K562 (cell line): ENCODE results near the gene CTNS. TPM values are rescaled to one million over a fixed set of nuclear protein-coding genes. Genes with fewer than 3 reads are reported as not detected.

Source experiments
- ATAC-seq: fragments of 200-7000 bp; cut with Tn5 transposase; 3 replicates; pipeline ENCODE4 v1.9.1; 2020; ENCODE audit warnings: moderate library complexity
- BruUV-seq: library from RNA; stranded (reverse); fragments of 400-500 nt; replicated peaks from 2 replicates; lab custom pipeline; 2021; lab: Mats Ljungman, UMichigan
- CTCF ChIA-PET: fragments of 300-600 bp; formaldehyde crosslinking; extraction: SDS; loops from one replicate; lab custom pipeline; 2021; ENCODE audit warnings: low intra/inter-chr PET ratio; lab: Yijun Ruan, JAX
- POLR2A ChIA-PET: fragments of 300-600, 350-650 bp; sonication (Branson Sonifier 250); formaldehyde crosslinking; extraction: SDS; loops from one replicate; lab custom pipeline; 2021; ENCODE audit warnings: antibody characterized with exemption, inconsistent platforms; lab: Yijun Ruan, JAX
- DNase-seq, 4 experiments: peaks; one replicate each; pipeline versions ENCODE4 v3.0.0 to v3.0.0-alpha.2; 2011 to 2018; ENCODE audit warnings: low spot score in 3 of 4, mixed read lengths in 3 of 4; ENCODE audit errors: extremely low read depth in 1 of 4
- FAIRE-seq: peaks from 2 replicates; lab custom pipeline; 2011; peaks lifted over from hg19 to GRCh38; lab: Jason Lieb, UNC
- H2AFZ ChIP-seq: 2 replicates; pipeline ENCODE4 v1.6.0; 2011; ENCODE audit warnings: low read depth, low read length, control low read depth, inconsistent platforms
- H3K27ac ChIP-seq: fragments of 200-600 bp; 3 replicates; pipeline ENCODE4 v1.8.0; 2011; ENCODE audit warnings: low read depth, mild to moderate bottlenecking, control low read depth, inconsistent platforms, low read length, moderate library complexity, mixed read lengths; ENCODE audit errors: extremely low read depth
- H3K27me3 ChIP-seq, 2 experiments: fragments of 300-600 bp in 1 of 2; 2 replicates in 1 of 2; 3 replicates in 1 of 2; pipeline versions ENCODE4 v1.6.0 to v1.8.0; 2011; ENCODE audit warnings: inconsistent platforms in 2 of 2, low read length in 2 of 2, mild to moderate bottlenecking in 1 of 2, mixed read lengths in 1 of 2, moderate library complexity in 1 of 2; ENCODE audit not compliant: control insufficient read depth in 2 of 2, insufficient read depth in 2 of 2
- H3K36me3 ChIP-seq: fragments of 300-600 bp; 3 replicates; pipeline ENCODE4 v1.8.0; 2011; ENCODE audit warnings: mild to moderate bottlenecking, low read length, inconsistent platforms; ENCODE audit not compliant: control insufficient read depth, insufficient read depth
- H3K4me1 ChIP-seq, 2 experiments: fragments of 200-600 bp in 1 of 2; replicated peaks in 1 of 2; 2 replicates in 1 of 2; 3 replicates in 1 of 2; pipeline versions ENCODE4 v1.5.1 to v1.8.0; 2011; ENCODE audit warnings: inconsistent platforms in 2 of 2, low read length in 2 of 2, mild to moderate bottlenecking in 1 of 2, mixed read lengths in 1 of 2, moderate library complexity in 1 of 2; ENCODE audit not compliant: control insufficient read depth in 2 of 2, insufficient read depth in 2 of 2
- H3K4me2 ChIP-seq: 2 replicates; pipeline ENCODE4 v1.6.1; 2011; ENCODE audit warnings: low read length, control low read depth, inconsistent platforms, mixed read lengths; ENCODE audit not compliant: insufficient read depth
- H3K4me3 ChIP-seq: fragments of 200-600 bp; sonication (generic), shearing (Covaris generic); 2 replicates; pipeline ENCODE4 v1.5.1; 2016; ENCODE audit warnings: control low read depth, inconsistent platforms
- H3K79me2 ChIP-seq: fragments of 200-600 bp; 3 replicates; pipeline ENCODE4 v1.8.0; 2011; ENCODE audit warnings: low read length, inconsistent platforms; ENCODE audit not compliant: control insufficient read depth, insufficient read depth
- H3K9ac ChIP-seq, 2 experiments: 2 replicates each; pipeline versions ENCODE4 v1.6.0 to v1.6.1; 2011; ENCODE audit warnings: low read depth in 2 of 2, low read length in 2 of 2, control low read depth in 1 of 2, inconsistent platforms in 1 of 2, mild to moderate bottlenecking in 1 of 2, mixed read lengths in 1 of 2; ENCODE audit not compliant: insufficient read depth in 1 of 2
- H3K9me1 ChIP-seq: one replicate; pipeline ENCODE4 v1.6.0; 2011; ENCODE audit warnings: inconsistent platforms, mild to moderate bottlenecking, low read length, moderate library complexity; ENCODE audit not compliant: control insufficient read depth, insufficient read depth
- H3K9me3 ChIP-seq: replicated peaks from 2 replicates; pipeline ENCODE4 v1.5.1; 2011; ENCODE audit warnings: low read depth, low read length, inconsistent platforms; ENCODE audit not compliant: control insufficient read depth, insufficient read depth
- H4K20me1 ChIP-seq: replicated peaks from 2 replicates; pipeline ENCODE4 v1.6.1; 2011; ENCODE audit warnings: low read length, inconsistent platforms, mixed read lengths; ENCODE audit not compliant: control insufficient read depth, insufficient read depth
- ATF7 ChIP-seq: fragments of 450-650 bp; IDR thresholded peaks from 2 replicates; pipeline ENCODE4 v1.7.1; 2014; ENCODE audit warnings: mild to moderate bottlenecking, moderate library complexity
- BRD4 ChIP-seq: fragments of 200-600 bp; sonication (generic); IDR thresholded peaks from 2 replicates; pipeline ENCODE4 v1.6.1; 2017; ENCODE audit warnings: inconsistent platforms
- CHCHD3 ChIP-seq: fragments of 250-450 bp; sonication (Bioruptor Pico); IDR thresholded peaks from 2 replicates; pipeline ENCODE4 v2.1.2; 2022; ENCODE audit warnings: mild to moderate bottlenecking
- HDAC1 ChIP-seq, 2 experiments: fragments of 450-650 bp; IDR thresholded peaks; 2 replicates each; pipeline ENCODE4 v1.6.1; 2016 to 2017; ENCODE audit warnings: inconsistent platforms in 1 of 2, mild to moderate bottlenecking in 1 of 2, moderate library complexity in 1 of 2
- HDAC6 ChIP-seq: IDR thresholded peaks from 2 replicates; pipeline ENCODE4 v1.6.1; 2012; ENCODE audit warnings: low read depth, mild to moderate bottlenecking, control low read depth, inconsistent platforms, low read length, moderate library complexity
- HDAC8 ChIP-seq: fragments of 450-650 bp; IDR thresholded peaks from 2 replicates; pipeline ENCODE4 v1.6.1; 2016; ENCODE audit warnings: mild to moderate bottlenecking, missing genetic modification characterization, moderate library complexity, missing compliant biosample characterization
- PHF20 ChIP-seq: fragments of 450-650 bp; IDR thresholded peaks from 2 replicates; pipeline ENCODE4 v1.6.1; 2018; ENCODE audit not compliant: partially characterized antibody
- PHF21A ChIP-seq: fragments of 450-650 bp; IDR thresholded peaks from 2 replicates; pipeline ENCODE4 v1.6.1; 2017; ENCODE audit warnings: low read depth, borderline replicate concordance
- RAD51 ChIP-seq: fragments of 450-650 bp; IDR thresholded peaks from 2 replicates; pipeline ENCODE4 v1.7.1; 2016; ENCODE audit warnings: low read depth, mild to moderate bottlenecking, borderline replicate concordance
- RBBP5 ChIP-seq: fragments of 200-600 bp; sonication (generic); IDR thresholded peaks from 2 replicates; pipeline ENCODE4 v1.6.1; 2012; ENCODE audit warnings: borderline replicate concordance, mild to moderate bottlenecking, low read length, control low read depth, inconsistent platforms; ENCODE audit not compliant: insufficient read depth, poor library complexity, severe bottlenecking
- SAP30 ChIP-seq: fragments of 200-600 bp; sonication (generic); IDR thresholded peaks from 2 replicates; pipeline ENCODE4 v1.6.1; 2012; ENCODE audit warnings: borderline replicate concordance, low read depth, mild to moderate bottlenecking, moderate library complexity, low read length, control low read depth, inconsistent platforms; ENCODE audit not compliant: insufficient read depth, poor library complexity, severe bottlenecking
- SIN3A ChIP-seq, 2 experiments: fragments of 150-350 bp in 1 of 2; IDR thresholded peaks; 2 replicates each; pipeline ENCODE4 v1.6.1; 2011 to 2016; ENCODE audit warnings: borderline replicate concordance in 2 of 2, low read depth in 2 of 2, low read length in 2 of 2, mild to moderate bottlenecking in 2 of 2, moderate library complexity in 2 of 2; ENCODE audit not compliant: control insufficient read depth in 1 of 2
- SMAD2 ChIP-seq: fragments of 150-350 bp; IDR thresholded peaks from 2 replicates; pipeline ENCODE4 v1.6.1; 2014; ENCODE audit warnings: low read depth, mild to moderate bottlenecking, low read length
- SMAD4 ChIP-seq: fragments of 250-450 bp; sonication (Bioruptor Pico); conservative IDR thresholded peaks from 2 replicates; pipeline ENCODE4 v1.8.0; 2021; ENCODE audit warnings: inconsistent platforms, mild to moderate bottlenecking, moderate library complexity
- TAF7 ChIP-seq: fragments of 450-650 bp; IDR thresholded peaks from 2 replicates; pipeline ENCODE4 v1.6.1; 2016; ENCODE audit warnings: missing genetic modification characterization, missing compliant biosample characterization
- ZFX ChIP-seq: sonication (generic); formaldehyde crosslinking; IDR thresholded peaks from 2 replicates; pipeline ENCODE4 v1.8.0; 2022; ENCODE audit warnings: mild to moderate bottlenecking, missing genetic modification reagents, moderate library complexity
- ZNF263 ChIP-seq: sonication (generic); formaldehyde crosslinking; IDR thresholded peaks from 2 replicates; pipeline ENCODE4 v1.8.0; 2022; ENCODE audit warnings: mild to moderate bottlenecking, missing genetic modification reagents, borderline replicate concordance
- ZNF444 ChIP-seq: fragments of 250-450 bp; sonication (Bioruptor Pico); IDR thresholded peaks from 2 replicates; pipeline ENCODE4 v1.4.0; 2020; ENCODE audit warnings: mild to moderate bottlenecking, moderate library complexity
- WGBS: fragments of 100-300 bp; shearing (Covaris generic); methylation state at CpG from one replicate; pipeline ENCODE4 v1.1.6; 2016; ENCODE audit warnings: low coverage, mixed read lengths; ENCODE audit not compliant: insufficient coverage; ENCODE audit errors: missing lambda C conversion rate; 5-methylcytosine and 5-hydroxymethylcytosine counted together
- in situ Hi-C: fragments of 300-500 bp; cut with MboI; formaldehyde crosslinking; loops from 4 replicates; pipeline ENCODE4 v1.15.0; 2018; ENCODE audit warnings: inconsistent platforms, mixed read lengths
- intact Hi-C: fragments of 100-400 bp; cut with micrococcal nuclease; formaldehyde crosslinking; loops from 2 replicates; pipeline ENCODE4 v1.14.2; 2022
- polyA plus RNA-seq, 8 experiments: library from polyadenylated mRNA; depleted of rRNA in 4 of 8; stranded (reverse) in 5 of 8; unstranded in 3 of 8; fragments of >200 nt; fragmentation: Nextera tagmentation in 2 of 8; fragmentation: Illumina TruSeq in 1 of 8; extraction: Ambion mirVana in 2 of 8; extraction: Trizol in 1 of 8; gene quantifications; 2 replicates each; pipeline versions ENCODE4 v1.2.1 to v1.2.3, GENCODE V29; 2011 to 2014; ENCODE audit warnings: inconsistent platforms in 1 of 8, missing spikeins in 1 of 8
- total RNA-seq, 7 experiments: library from RNA; depleted of rRNA in 6 of 7; stranded (reverse); fragments of >200 nt in 6 of 7; fragmentation: Illumina TruSeq in 2 of 7; extraction: Trizol in 2 of 7; gene quantifications; 2 replicates each; pipeline versions ENCODE4 v1.2.1 to v1.2.3, GENCODE V29; 2011 to 2021; ENCODE audit warnings: low replicate concordance in 1 of 7
- TF ChIP-seq, protein P1 (sequence below): fragments of 450-650 bp; formaldehyde crosslinking; conservative IDR thresholded peaks from 2 replicates; pipeline ENCODE4 v1.4.0; 2022; ENCODE audit warnings: mild to moderate bottlenecking, missing genetic modification characterization
- TF ChIP-seq, protein P2 (sequence below), 3 experiments: fragments of 200-800 bp in 1 of 3; sonication (Bioruptor generic) in 1 of 3; sonication (generic) in 1 of 3; formaldehyde crosslinking in 1 of 3; IDR thresholded peaks; 2 replicates each; pipeline versions ENCODE4 v1.6.1 to v1.8.0; 2016 to 2022; ENCODE audit warnings: mild to moderate bottlenecking in 2 of 3, missing compliant biosample characterization in 2 of 3, missing genetic modification characterization in 2 of 3, missing genetic modification reagents in 1 of 3

CTNS gene
- total and polyA plus RNA-seq, 9 of the 15 experiments (the other 6 are each of a cell fraction or from before 2014, with no cell fraction given) = 0.66 to 8.4 (median 4.9) TPM

- 0% methylated on average over 31 of the region's 32 CpGs for WGBS
- Histone ChIP-seq H3K79me2 (peaks cover 20% of the 10 kb centered on the region), H3K27me3 (no peaks in the 10 kb centered on the region; a peak in 1 of 5 replicates), H3K4me3 (peak overlapping the region; percentile 87), H2AFZ (peak overlapping the region; percentile 84), H3K36me3 (peaks cover 7% of the 10 kb centered on the region; the same call in 2 of the 3 replicates), H3K9me1 (peaks cover 6% of the 10 kb centered on the region), H3K4me2 (peak overlapping the region; percentile 82), H4K20me1 (0 out of 2 replicates have a peak, but pooled peaks cover 16% of the 10 kb centered on the region), H3K9ac (peak overlapping the region; percentile 82 to 99), H3K9me3 (no peaks in the 10 kb centered on the region), H3K4me1 (peaks cover 6 to 29% of the 10 kb centered on the region in 2 experiments; a peak in 4 of 5 replicates), H3K27ac (peak overlapping the region; percentile 79)
- CTCF ChIA-PET = no interaction called here
- ATAC-seq (peak; percentile 3; the same call in 2 of the 3 replicates), FAIRE-seq (no peak), DNase-seq (no peak)
- TSS peak; percentile 89 for BruUV-seq
- intact Hi-C loops (no loop called here), in situ Hi-C loops (no loop called here)
- POLR2A ChIA-PET = interaction anchor here (0.6 to 0.7 kb wide), 3 partner anchors 9 to 51 kb away, joined by 3 to 4 read pairs (median 3); no protein-coding TSS in a partner anchor
- peak; percentile 33 for TF ChIP-seq SAP30
- TF ChIP-seq SMAD4 (CRISPR knock-in tag) = no peak
- TF ChIP-seq HDAC8 (tag) = no peak
- TF ChIP-seq ZNF263 (CRISPR knock-in tag) = no peak
- TF ChIP-seq RAD51 = no peak
- no peak for TF ChIP-seq BRD4
- TF ChIP-seq, protein P1, sequence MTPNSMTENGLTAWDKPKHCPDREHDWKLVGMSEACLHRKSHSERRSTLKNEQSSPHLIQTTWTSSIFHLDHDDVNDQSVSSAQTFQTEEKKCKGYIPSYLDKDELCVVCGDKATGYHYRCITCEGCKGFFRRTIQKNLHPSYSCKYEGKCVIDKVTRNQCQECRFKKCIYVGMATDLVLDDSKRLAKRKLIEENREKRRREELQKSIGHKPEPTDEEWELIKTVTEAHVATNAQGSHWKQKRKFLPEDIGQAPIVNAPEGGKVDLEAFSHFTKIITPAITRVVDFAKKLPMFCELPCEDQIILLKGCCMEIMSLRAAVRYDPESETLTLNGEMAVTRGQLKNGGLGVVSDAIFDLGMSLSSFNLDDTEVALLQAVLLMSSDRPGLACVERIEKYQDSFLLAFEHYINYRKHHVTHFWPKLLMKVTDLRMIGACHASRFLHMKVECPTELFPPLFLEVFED (CRISPR knock-in tag) = no peak
- TF ChIP-seq RBBP5 = peak; percentile 30
- TF ChIP-seq CHCHD3 (CRISPR knock-in tag) = no peak
- TF ChIP-seq, protein P2, sequence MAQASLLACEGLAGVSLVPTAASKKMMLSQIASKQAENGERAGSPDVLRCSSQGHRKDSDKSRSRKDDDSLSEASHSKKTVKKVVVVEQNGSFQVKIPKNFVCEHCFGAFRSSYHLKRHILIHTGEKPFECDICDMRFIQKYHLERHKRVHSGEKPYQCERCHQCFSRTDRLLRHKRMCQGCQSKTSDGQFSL (CRISPR knock-in tag; IDR thresholded peaks at IDR 0.05) = 0 out of 2 replicates have a peak, but pooled peaks have one; percentile 22
- TF ChIP-seq, protein P2 (tag; IDR thresholded peaks at IDR 0.05) = no peak
- TF ChIP-seq PHF21A = no peak
- TF ChIP-seq TAF7 (tag) = no peak
- TF ChIP-seq ZFX = peak; percentile 8
- TF ChIP-seq ATF7 = no peak
- peak in 1 of 2 experiments; percentile 20; a peak in 1 of 4 replicates for TF ChIP-seq SIN3A (IDR thresholded peaks at IDR 0.05; ENCODE audit: borderline replicate concordance in 2 of 2, control insufficient read depth in 1 of 2, low read depth in 2 of 2, low read length in 2 of 2)
- TF ChIP-seq HDAC1 (IDR thresholded peaks at IDR 0.05) = peak in 1 of 2 experiments; percentile 5; a peak in 1 of 4 replicates
- no peak for TF ChIP-seq SMAD2
- TF ChIP-seq HDAC6 = no peak
- TF ChIP-seq PHF20 = peak; percentile 9
- TF ChIP-seq ZNF444 (CRISPR knock-in tag) = no peak
Observed at GRCh38 chr17:3669085-3669347, 32.5 kb downstream of the CTNS start.
